GM12801 (cell line): ENCODE data around the gene C1QL4.

ENCODE experiments used
- TF ChIP-seq, protein P1 (sequence below): IDR thresholded peaks from one replicate; pipeline ENCODE4 v1.5.1; 2011; ENCODE audit warnings: control low read depth; ENCODE audit not compliant: insufficient read length; ENCODE audit errors: extremely low read depth

C1QL4 gene

GRCh38 chr12:49346659-49347310 lies 9.8 kb upstream of the C1QL4 start, which contains the start of gene DNAJC22:
Gene DNAJC22 (plus strand): TSS chr12:49346888. CDS start chr12:49348873, 1,985 bp downstream.
- TF ChIP-seq, protein P1, sequence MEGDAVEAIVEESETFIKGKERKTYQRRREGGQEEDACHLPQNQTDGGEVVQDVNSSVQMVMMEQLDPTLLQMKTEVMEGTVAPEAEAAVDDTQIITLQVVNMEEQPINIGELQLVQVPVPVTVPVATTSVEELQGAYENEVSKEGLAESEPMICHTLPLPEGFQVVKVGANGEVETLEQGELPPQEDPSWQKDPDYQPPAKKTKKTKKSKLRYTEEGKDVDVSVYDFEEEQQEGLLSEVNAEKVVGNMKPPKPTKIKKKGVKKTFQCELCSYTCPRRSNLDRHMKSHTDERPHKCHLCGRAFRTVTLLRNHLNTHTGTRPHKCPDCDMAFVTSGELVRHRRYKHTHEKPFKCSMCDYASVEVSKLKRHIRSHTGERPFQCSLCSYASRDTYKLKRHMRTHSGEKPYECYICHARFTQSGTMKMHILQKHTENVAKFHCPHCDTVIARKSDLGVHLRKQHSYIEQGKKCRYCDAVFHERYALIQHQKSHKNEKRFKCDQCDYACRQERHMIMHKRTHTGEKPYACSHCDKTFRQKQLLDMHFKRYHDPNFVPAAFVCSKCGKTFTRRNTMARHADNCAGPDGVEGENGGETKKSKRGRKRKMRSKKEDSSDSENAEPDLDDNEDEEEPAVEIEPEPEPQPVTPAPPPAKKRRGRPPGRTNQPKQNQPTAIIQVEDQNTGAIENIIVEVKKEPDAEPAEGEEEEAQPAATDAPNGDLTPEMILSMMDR: no peak

DNA sequence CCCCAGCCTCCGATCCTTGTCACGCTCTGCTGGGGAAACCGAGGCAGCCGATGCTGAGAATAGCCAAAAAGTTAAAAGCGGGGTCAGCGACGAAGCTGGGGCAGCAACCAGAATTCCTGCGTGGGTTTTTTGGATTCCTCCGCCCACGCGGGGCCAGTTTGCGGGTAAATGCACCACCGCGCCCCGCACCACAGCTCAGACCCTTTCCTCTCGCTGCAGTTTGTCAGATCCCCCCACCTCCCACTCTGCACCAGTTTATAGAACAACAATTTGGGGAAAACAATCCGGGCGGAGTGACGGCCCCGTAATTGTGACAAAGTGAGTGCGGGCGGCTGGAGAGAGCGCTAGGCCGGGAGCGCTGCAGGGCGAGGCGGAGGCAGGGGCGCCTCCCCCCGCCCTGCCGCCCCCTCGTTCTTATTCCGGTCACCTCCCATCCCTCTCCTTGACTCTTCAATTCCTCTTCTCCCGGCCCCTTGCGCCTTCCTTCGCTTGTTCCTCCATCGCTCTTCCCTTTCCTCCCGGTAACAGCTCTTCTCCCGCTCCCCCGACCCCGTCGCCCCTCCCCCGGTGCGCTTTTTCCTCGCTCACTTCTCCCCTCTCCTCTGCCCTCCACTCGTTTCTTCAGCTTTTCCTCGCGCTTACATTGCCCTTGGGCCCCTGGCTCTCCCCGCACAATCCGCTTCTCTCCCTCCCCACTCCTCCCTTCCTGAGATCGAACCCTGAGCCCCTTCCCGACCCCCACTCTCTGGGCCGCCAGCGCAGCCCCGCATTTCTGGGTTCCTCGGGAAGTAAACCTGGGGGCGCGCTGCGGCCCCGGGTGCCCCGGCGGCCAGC lies 9.1 kb upstream of the C1QL4 start:
- TF ChIP-seq, protein P1: no peak

GRCh38 chr12:49345051-49345824 lies 8.2 kb upstream of the C1QL4 start:
- TF ChIP-seq, protein P1: no peak

GRCh38 chr12:49344486-49345050 lies 7.6 kb upstream of the C1QL4 start:
- TF ChIP-seq, protein P1: no peak

DNA sequence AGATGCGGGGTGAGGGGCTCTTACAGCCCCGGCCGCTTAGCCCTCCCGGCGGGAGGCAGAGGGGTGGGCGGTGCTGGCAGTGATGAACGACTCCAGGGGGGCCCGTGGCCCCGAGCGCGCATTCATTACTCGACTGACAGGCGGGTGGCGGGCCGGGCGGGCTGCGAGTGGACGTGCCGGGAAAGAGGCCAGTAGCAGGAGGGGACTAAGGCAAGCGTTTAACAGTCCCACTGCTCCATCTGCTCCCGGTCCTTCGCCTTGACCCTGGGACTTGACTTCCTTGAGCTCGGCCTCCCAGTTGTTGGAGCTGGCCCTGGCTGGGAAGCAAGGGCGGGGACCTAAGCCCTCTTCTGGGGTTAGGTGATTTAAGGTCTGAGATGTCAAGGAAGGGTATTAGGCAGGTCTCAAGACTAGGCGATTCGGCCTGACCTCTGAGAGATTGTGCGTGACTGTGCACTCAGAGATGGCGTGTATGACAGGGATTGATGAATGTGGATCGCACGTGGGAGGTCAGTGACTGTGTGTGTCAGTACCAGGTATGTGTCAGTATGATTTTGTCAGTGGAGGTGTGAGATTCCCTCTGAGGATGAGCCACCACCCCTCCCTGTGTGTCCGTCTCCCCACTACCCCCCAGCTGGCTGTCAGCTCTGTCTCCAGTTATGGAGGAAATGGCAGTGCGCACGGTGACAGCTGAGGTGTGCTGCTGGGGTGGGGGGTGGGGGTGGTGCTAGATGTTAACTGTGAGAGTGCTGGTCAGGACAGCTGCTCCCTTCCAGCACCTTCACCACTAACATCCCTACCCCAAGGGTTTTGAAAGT lies 6.1 kb upstream of the C1QL4 start:
- TF ChIP-seq, protein P1: no peak

DNA sequence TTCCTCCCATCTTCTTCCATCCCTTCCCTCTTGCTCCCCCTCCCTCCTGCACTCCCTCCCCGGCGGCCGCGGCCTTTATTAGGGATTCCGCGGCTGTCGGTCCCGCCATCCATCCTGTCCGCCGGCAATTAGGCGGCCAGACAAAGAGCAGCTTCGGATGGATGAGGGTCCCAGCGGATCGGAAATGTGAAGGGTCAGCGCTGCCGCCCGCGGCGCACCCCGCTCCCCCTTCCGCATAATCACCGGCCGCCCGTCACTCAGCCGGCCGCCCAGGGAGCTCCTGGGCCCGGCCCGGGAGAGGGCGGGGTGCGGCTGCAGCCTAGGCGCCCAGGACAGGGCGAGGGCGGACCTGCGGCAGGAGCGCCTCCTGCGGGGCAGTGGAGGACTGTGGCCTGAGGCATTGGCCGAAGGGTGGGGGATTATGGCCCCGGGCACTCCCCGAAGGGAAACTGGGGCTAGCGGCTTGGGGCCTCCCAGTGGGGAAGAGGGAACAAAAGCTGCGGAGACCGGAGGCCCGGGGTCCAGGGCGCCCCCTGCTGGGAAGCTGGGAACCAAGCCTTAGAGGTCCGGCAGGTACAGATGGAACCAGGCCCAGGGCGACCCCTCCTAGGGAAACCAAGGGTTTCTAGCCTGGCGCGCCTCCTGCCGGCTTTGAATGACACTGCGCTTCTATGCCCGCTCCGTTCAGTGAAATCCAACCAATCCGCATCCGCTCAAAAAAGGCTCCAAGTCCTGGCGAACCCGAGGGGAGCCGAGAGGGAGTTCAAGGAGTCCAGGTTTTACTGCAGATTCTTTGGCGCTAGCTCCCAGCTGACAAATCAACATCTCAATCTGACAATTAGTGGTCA lies 5.3 kb upstream of the C1QL4 start:
- TF ChIP-seq, protein P1: no peak
